GM23338 (cell line): ENCODE data around the gene CACNG3. TPM values are rescaled to one million over a fixed set of nuclear protein-coding genes. Genes with fewer than 3 reads are reported as not detected.

ENCODE experiments used
- ATAC-seq: fragments of 200-7000 bp; cut with Tn5 transposase; 3 replicates; pipeline ENCODE4 v1.9.1; 2020
- DNase-seq: peaks from one replicate; pipeline ENCODE4 v3.0.0-alpha.2; 2015; ENCODE audit warnings: low spot score
- H2AFZ ChIP-seq: fragments of 200-600 bp; sonication (generic); 2 replicates; pipeline ENCODE4 v1.8.0; 2016; ENCODE audit warnings: antibody characterized with exemption, mild to moderate bottlenecking, moderate library complexity
- H3F3A ChIP-seq: fragments of 200-600 bp; sonication (generic); replicated peaks from 2 replicates; pipeline ENCODE4 v1.8.0; 2017; ENCODE audit warnings: antibody characterized with exemption, mixed run types, low read depth
- H3K27ac ChIP-seq: fragments of 200-600 bp; sonication (generic); 2 replicates; pipeline ENCODE4 v1.6.1; 2016; ENCODE audit warnings: low read depth
- H3K27me3 ChIP-seq: fragments of 200-600 bp; sonication (generic); 2 replicates; pipeline ENCODE4 v1.8.0; 2016; ENCODE audit warnings: mild to moderate bottlenecking, mixed run types, moderate library complexity; ENCODE audit not compliant: insufficient read depth
- H3K36me3 ChIP-seq: fragments of 200-600 bp; sonication (generic); 2 replicates; pipeline ENCODE4 v1.8.0; 2016; ENCODE audit warnings: mild to moderate bottlenecking; ENCODE audit not compliant: insufficient read depth
- H3K4me1 ChIP-seq: fragments of 200-600 bp; sonication (generic); 2 replicates; pipeline ENCODE4 v1.8.0; 2016; ENCODE audit warnings: mild to moderate bottlenecking, moderate library complexity; ENCODE audit not compliant: insufficient read depth
- H3K4me2 ChIP-seq: fragments of 200-600 bp; sonication (generic); 2 replicates; pipeline ENCODE4 v1.7.1; 2017; ENCODE audit warnings: mixed run types
- H3K4me3 ChIP-seq: fragments of 200-600 bp; sonication (generic); 2 replicates; pipeline ENCODE4 v1.6.1; 2016; ENCODE audit warnings: mixed run types
- H3K79me2 ChIP-seq: fragments of 200-600 bp; sonication (generic); replicated peaks from 2 replicates; pipeline ENCODE4 v1.8.0; 2017; ENCODE audit warnings: mild to moderate bottlenecking; ENCODE audit not compliant: insufficient read depth
- H3K9me2 ChIP-seq: fragments of 200-600 bp; sonication (generic); 2 replicates; pipeline ENCODE4 v1.8.0; 2017; ENCODE audit not compliant: insufficient read depth
- H4K20me1 ChIP-seq: fragments of 200-600 bp; sonication (generic); replicated peaks from 2 replicates; pipeline ENCODE4 v1.8.0; 2017; ENCODE audit warnings: mild to moderate bottlenecking; ENCODE audit not compliant: insufficient read depth
- H3K27ac Mint-ChIP-seq: 2 replicates; pipeline ENCODE4 v1.8.0; 2020; ENCODE audit warnings: inconsistent platforms, mild to moderate bottlenecking, moderate library complexity, mixed read lengths
- H3K27me3 Mint-ChIP-seq: 3 replicates; pipeline ENCODE4 v1.8.0; 2022; ENCODE audit warnings: low read depth, mild to moderate bottlenecking, moderate library complexity, mixed read lengths, inconsistent platforms; ENCODE audit not compliant: insufficient read depth, poor library complexity
- H3K36me3 Mint-ChIP-seq: 3 replicates; pipeline ENCODE4 v1.8.0; 2021; ENCODE audit warnings: low read depth, mild to moderate bottlenecking, inconsistent platforms, moderate library complexity, mixed read lengths
- H3K4me1 Mint-ChIP-seq: 3 replicates; pipeline ENCODE4 v1.8.0; 2020; ENCODE audit warnings: mild to moderate bottlenecking, inconsistent platforms, mixed read lengths
- H3K4me3 Mint-ChIP-seq: 3 replicates; pipeline ENCODE4 v1.8.0; 2021; ENCODE audit warnings: moderate library complexity, mild to moderate bottlenecking, inconsistent platforms, mixed read lengths
- H3K9me3 Mint-ChIP-seq: 3 replicates; pipeline ENCODE4 v1.8.0; 2020; ENCODE audit warnings: moderate library complexity, mild to moderate bottlenecking, inconsistent platforms, mixed read lengths
- CREB1 ChIP-seq: fragments of 250-450 bp; sonication (Bioruptor Pico); IDR thresholded peaks from 2 replicates; pipeline ENCODE4 v1.5.0; 2020; ENCODE audit warnings: low read depth, mild to moderate bottlenecking, moderate library complexity
- CTCF ChIP-seq, 2 experiments: fragments of 200-600 bp in 1 of 2; sonication (generic) in 1 of 2; conservative IDR thresholded peaks; 2 replicates each; pipeline versions ENCODE4 v1.5.1 to v1.6.1; 2016 to 2017; ENCODE audit warnings: antibody characterized with exemption in 2 of 2, low read depth in 2 of 2, mild to moderate bottlenecking in 2 of 2, moderate library complexity in 1 of 2
- ETS1 ChIP-seq: IDR thresholded peaks from 2 replicates; pipeline ENCODE4 v1.6.1; 2016; ENCODE audit warnings: antibody characterized with exemption
- EZH2 ChIP-seq: fragments of 200-600 bp; sonication (generic); IDR thresholded peaks from one replicate; pipeline ENCODE4 v1.8.0; 2017; ENCODE audit warnings: antibody characterized with exemption, mild to moderate bottlenecking, low read depth; ENCODE audit not compliant: unreplicated experiment
- JUNB ChIP-seq: IDR thresholded peaks from one replicate; pipeline ENCODE4 v1.6.1; 2016; ENCODE audit warnings: antibody characterized with exemption; ENCODE audit not compliant: unreplicated experiment
- NANOG ChIP-seq: IDR thresholded peaks from 2 replicates; pipeline ENCODE4 v1.6.1; 2016; ENCODE audit warnings: antibody characterized with exemption, borderline replicate concordance
- POLR2AphosphoS5 ChIP-seq: IDR thresholded peaks from 2 replicates; pipeline ENCODE4 v1.6.1; 2016; ENCODE audit warnings: antibody characterized with exemption, low read depth
- STAT1 ChIP-seq: IDR thresholded peaks from one replicate; pipeline ENCODE4 v1.6.1; 2016; ENCODE audit warnings: antibody characterized with exemption; ENCODE audit not compliant: unreplicated experiment
- ZNF114 ChIP-seq: fragments of 250-450 bp; sonication (Bioruptor Pico); IDR thresholded peaks from 2 replicates; pipeline ENCODE4 v1.5.0; 2020; ENCODE audit warnings: mild to moderate bottlenecking, moderate library complexity
- ZNF331 ChIP-seq: fragments of 250-450 bp; sonication (Bioruptor Pico); IDR thresholded peaks from 2 replicates; pipeline ENCODE4 v1.5.0; 2020; ENCODE audit warnings: low read depth, mild to moderate bottlenecking, moderate library complexity
- ZNF462 ChIP-seq: fragments of 250-450 bp; sonication (Bioruptor Pico); IDR thresholded peaks from 2 replicates; pipeline ENCODE4 v1.5.0; 2020; ENCODE audit warnings: mild to moderate bottlenecking, moderate library complexity
- polyA plus RNA-seq: library from polyadenylated mRNA; unstranded; fragments of >200 nt; fragmentation: Nextera tagmentation; extraction: Ambion mirVana; gene quantifications from 2 replicates; pipeline ENCODE4 v1.2.1, GENCODE V29; 2016
- total RNA-seq: library from RNA; depleted of rRNA; stranded (reverse); fragments of >200 nt; shearing (Covaris generic); gene quantifications from 2 replicates; pipeline ENCODE4 v1.2.3, GENCODE V29; 2014

CACNG3 gene
- total and polyA plus RNA-seq, 2 experiments from 2014 or later: not detected

GRCh38 chr16:24291932-24292331 is 35.8 kb downstream of the CACNG3 start (continued):
- TF ChIP-seq ZNF462 (no peak), ETS1 (no peak), ZNF114 (CRISPR knock-in tag) (no peak), STAT1 (no peak)

- no peaks in the 10 kb centered on the region for H3F3A ChIP-seq
- Mint-ChIP-seq H3K4me1 (peaks cover 4% of the 10 kb centered on the region; the same call in 2 of the 3 replicates), H3K27me3 (no peaks in the 10 kb centered on the region)
- TF ChIP-seq CREB1: no peak
- TF ChIP-seq POLR2AphosphoS5: no peak
- TF ChIP-seq CTCF (conservative IDR thresholded peaks at IDR 0.05; ENCODE audit: low read depth in 2 of 2): no peak
- no peak for TF ChIP-seq ZNF114 (CRISPR knock-in tag)
- TF ChIP-seq ZNF331: no peak
- no peak for TF ChIP-seq NANOG
- no peak for TF ChIP-seq JUNB
- TF ChIP-seq EZH2: no peak
- no peak for TF ChIP-seq ETS1
Measured at GRCh38 chr16:24294131-24294530, 38.0 kb downstream of the CACNG3 start.

More at GRCh38 chr16:24294131-24294530, 38.0 kb downstream of the CACNG3 start:
- Histone ChIP-seq H3K4me3 (no peak overlapping the region), H3K36me3 (no peaks in the 10 kb centered on the region), H3K9me2 (no peaks in the 10 kb centered on the region), H3K4me2 (no peak overlapping the region), H4K20me1 (no peaks in the 10 kb centered on the region), H3K27ac (no peak overlapping the region), H3K27me3 (no peaks in the 10 kb centered on the region), H2AFZ (no peak overlapping the region), H3K4me1 (no peaks in the 10 kb centered on the region), H3K79me2 (no peaks in the 10 kb centered on the region)
- Mint-ChIP-seq H3K9me3 (no peaks in the 10 kb centered on the region), H3K36me3 (no peaks in the 10 kb centered on the region), H3K27ac (no peak overlapping the region), H3K4me3 (no peak overlapping the region)
- ATAC-seq (no peak), DNase-seq (no peak)
